ENCODE measurements around the gene POFUT1.
A peak's percentile ranks its signal among the peaks of the same experiment; 100 is the strongest.
"Not testable (repeated sequence)": the region's sequence is repeated elsewhere in the genome, so short reads cannot be mapped to it uniquely, and the experiment has no call there.

Gene POFUT1

GRCh38 chr20:32189691-32190615, 17.7 kb upstream of the POFUT1 start:
- DNase-seq: peak; percentile 42

DNA sequence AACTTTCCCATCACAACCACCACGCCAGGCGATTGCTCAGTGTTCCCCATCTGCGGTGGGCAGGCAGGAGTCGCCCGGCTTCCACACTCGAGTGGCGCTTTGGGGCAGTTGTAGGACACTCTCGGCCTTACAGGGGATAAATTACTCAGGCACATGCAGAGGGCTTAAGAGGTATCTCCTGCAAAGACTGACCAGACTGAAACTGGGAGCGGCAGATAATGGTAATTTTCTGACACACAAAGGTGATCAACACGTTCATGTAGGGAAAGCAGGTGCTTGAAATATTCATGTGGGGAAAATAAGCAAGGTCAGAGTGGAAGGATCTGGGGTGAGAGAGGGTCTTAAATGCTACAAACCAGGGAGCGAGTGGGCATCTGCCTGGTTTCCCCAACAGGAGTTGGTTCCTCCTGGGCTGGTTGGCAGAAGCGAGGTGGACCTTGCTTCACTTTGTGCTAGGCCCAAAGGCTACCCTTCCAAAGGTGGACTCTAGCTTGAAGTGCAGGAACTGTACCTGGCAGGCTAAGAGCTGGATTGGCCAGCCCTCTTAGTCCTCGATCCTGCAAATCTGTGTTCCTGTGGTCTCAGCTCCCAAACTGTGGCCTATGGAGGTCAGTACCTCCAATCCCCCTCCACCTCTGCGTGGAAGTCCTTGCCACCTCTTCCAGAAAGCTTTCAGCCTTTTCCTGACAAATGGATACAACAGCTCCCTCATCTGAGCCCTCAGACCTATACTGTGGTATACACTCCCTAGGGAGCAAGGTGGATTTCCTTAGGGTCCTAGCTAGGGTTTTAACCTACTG, 16.9 kb upstream of the POFUT1 start:
- DNase-seq: no peak

GRCh38 chr20:32191422-32191821, 16.3 kb upstream of the POFUT1 start:
- no peak for DNase-seq

- no peak for DNase-seq
Observed at GRCh38 chr20:32191873-32192272, 15.8 kb upstream of the POFUT1 start.

- no peak for DNase-seq
Observed at GRCh38 chr20:32192698-32193097, 15.0 kb upstream of the POFUT1 start.

- DNase-seq: not testable (repeated sequence)
Observed at GRCh38 chr20:32193336-32193735, 14.3 kb upstream of the POFUT1 start.

GRCh38 chr20:32193996-32194395, 13.7 kb upstream of the POFUT1 start:
- no peak for DNase-seq

DNA sequence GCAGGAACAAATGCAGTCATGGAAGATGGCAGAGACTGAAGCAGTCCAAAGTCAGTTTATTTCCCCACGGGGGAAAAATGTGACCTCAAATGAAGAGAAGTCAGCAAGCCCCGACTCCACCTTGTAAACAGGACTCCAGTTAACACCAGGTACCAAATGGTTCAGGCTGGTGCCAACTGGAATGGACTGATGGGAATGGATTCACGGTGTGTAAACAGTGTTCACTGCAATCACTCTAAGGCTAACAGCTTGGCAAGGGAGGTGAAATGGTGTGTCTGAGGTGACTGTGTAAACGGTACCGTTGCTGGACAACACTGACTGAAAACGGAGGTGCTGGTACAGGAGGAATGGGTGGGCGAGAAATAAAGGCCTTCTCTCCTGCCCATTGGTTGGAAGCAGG, 12.1 kb upstream of the POFUT1 start:
- no peak for DNase-seq

GRCh38 chr20:32196613-32197012, 11.1 kb upstream of the POFUT1 start:
- not testable (repeated sequence) for DNase-seq

GRCh38 chr20:32197136-32197535, 10.5 kb upstream of the POFUT1 start:
- DNase-seq: not testable (repeated sequence)

DNA sequence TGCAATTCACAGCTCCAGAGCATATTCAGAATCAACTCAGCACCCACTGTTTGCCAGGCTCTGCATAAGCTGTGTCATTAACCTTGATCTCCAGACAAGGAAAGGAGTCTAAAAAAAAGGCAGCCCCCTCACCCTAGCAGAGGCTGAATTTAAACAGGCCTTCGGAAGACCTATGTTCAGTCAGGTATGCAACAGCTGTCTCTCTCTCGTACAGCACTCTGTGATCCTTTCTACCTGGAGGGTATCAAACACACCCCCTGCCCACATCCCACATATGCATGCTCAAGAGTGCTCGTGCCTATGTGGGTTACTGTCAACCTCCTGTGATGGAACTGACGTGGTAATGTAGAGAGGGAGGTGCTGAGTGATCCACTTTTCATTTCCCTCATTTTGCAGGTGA, 8.7 kb upstream of the POFUT1 start:
- no peak for DNase-seq

GRCh38 chr20:32201296-32201976, 6.2 kb upstream of the POFUT1 start:
- DNase-seq: no peak

DNA sequence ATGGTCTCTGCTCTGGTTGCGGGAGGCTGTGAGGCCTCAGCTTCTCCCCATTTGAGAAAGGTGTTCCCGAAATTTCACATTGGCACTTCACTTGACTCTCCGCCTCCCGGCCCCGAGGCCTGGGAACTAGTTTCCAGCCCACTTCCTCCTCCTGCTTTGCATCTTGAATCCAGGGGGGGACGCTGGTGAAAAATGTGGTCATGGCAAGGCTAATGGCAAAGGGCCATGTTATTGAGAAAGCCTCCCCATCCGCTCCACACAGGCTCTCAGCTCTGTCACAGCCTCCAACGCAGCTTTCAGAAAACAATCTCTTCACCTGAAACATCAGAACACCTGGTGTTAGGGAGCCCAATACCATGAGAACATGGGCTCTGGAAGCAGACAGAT, 5.7 kb upstream of the POFUT1 start:
- no peak for DNase-seq

DNA sequence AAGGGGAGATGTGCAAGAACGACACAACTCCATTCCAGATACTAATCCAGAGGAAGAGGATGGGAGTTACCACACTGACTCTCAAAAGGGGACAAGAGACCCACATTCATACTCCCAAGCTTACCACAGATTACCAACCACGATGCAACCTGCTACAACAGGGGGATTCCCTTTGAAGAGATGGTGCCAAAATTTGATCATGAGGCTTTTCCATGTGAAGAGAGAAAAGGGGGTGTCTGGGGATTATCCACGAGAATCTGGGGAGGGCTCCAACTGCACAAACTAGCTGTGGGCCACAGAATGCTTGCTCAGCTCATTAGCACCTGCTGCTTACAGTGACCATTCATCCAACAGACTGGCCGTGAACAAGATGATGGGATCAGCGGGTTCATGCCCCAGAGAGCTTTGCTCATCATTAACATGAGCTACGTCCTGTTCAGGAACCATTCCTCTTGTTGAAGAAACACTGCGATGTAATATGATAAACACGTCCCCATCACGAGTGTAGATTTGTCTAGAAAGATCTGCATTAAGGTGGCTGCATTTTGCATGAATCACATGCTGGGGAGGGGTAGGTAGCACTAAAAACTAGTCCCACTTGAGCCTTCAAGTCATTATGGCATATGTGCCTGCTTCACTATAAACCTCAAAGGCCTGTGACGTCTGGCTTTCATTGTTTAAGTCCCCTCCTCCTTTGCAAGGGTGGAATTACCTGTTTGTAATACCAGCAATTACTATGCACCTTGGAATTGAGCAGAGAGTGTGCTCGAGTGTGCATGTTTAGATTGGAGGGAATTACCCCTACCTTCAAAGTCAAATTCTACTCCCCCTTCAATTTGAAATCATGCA, 4.1 kb upstream of the POFUT1 start:
- DNase-seq: no peak

DNA sequence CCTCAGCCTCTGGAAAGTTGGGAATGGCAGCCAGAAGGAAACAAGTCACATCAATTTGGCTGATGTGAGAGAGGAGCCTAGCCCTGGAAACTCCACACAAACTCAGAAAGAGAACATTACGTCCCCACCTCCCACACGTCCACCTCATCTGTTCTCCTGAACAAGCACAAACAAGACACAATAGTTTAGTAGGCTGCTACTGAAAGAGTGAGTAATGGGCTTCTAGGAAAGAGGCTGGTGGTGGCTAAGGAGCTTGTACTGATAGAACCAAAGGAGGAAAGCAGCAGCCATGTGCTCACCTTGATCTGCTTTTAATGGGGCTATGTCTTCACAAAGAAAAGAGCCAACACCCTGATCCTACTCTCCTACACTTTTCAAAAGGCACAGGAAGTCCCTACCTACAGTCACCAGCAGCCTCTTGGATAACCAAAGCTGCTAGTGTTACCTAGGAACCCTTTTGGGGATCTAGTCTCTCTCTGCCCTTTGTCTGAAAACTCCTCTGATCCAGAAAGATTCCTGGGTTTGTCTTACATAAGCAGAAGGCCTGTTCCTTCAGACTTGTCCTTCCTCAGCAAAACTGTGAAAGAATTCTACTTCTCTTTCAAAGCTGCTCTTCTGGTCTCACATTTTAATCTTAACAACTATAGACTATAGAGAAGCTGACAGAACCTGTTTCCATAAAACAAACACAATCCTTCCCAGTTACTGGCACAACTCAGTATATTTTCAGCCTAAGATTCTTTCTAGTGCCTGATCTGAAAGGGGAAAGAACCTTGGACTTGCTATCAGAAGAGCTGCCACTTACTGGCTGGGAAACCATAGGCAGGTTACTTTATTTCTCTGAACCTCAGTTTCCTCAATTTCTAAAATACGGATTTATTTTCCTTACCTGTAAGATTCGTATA, 3.2 kb upstream of the POFUT1 start:
- DNase-seq: no peak

GRCh38 chr20:32205110-32205842, 2.4 kb upstream of the POFUT1 start:
- no peak for DNase-seq

- no peak for DNase-seq
Observed at GRCh38 chr20:32205843-32206759, 1.6 kb upstream of the POFUT1 start.

GRCh38 chr20:32206760-32207625, 687 bp upstream of the POFUT1 start:
- no peak for DNase-seq

All from CD4-positive, alpha-beta T cell treated with Interleukin-17A for 1 hour (primary cell).